CD4-positive, alpha-beta T cell treated with Interleukin-17A for 1 hour (primary cell): ENCODE measurements around the gene CARS2.
"Not testable (repeated sequence)": the region's sequence is repeated elsewhere in the genome, so short reads cannot be mapped to it uniquely, and the experiment has no call there.

Source experiments
- DNase-seq: peaks from one replicate; pipeline ENCODE4 v3.0.0-alpha.2; 2020

The CARS2 gene

GRCh38 chr13:110636701-110637201 is 69.2 kb downstream of the CARS2 start:
- no peak for DNase-seq

DNA sequence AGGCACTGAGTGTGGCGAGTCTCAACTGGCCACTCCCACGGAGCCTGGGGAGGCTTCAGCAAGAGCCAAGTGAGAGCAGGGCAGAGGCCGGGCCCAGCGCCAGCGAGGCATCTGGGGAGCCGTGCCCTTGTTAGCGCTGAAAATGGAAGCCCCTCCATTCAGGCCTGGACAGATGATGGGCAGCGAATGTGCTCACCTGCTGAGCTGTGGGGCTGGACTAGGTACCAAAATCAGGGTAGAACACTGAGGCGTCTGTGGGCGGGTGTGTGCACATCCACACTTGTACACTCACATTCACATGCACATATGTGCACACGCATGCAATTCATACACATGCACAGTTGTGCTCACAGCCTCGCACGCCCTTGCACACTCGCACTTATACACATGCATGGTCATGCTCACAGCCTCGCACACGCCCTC is 69.9 kb downstream of the CARS2 start:
- DNase-seq = no peak

GRCh38 chr13:110635405-110636002 is 70.4 kb downstream of the CARS2 start:
- DNase-seq = no peak

DNA sequence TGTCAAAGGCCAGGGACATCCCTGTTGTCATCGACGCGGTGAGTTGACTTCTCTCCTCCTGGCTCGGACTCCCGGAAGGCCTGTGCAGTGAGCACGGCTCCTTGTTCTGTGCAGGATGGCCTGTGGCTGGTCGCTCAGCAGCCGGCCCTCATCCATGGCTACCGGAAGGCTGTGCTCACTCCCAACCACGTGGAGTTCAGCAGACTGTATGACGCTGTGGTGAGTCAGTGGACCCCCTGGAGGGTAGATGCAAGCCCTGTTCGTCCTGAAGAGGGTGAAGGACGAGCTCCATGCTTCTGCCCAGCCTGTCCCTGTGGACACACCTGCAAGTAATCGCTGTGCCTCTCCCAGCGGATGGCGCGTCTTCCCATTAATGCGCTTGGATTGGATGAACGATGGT is 71.4 kb downstream of the CARS2 start:
- DNase-seq = no peak

DNA sequence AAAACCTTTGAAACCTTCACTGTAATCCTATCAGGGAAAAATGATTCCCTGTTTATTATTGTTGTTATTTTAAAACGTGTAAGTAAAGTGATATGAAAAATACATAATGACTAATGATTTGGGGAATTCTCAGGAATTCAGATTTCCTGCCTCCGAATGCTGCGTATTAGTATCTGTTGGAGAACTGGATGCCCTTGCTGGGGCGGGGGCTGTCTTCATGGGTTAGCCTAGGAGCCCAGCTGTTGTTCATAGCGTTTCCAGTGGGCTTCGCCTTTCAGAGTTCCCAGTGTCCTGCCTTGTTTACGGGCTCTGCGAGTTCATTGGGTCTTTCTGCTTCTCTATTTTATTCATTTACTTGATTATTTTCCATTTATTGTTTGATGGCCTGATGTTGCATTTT is 72.1 kb downstream of the CARS2 start:
- DNase-seq = no peak

GRCh38 chr13:110632255-110632654 is 73.7 kb downstream of the CARS2 start:
- DNase-seq = not testable (repeated sequence)

GRCh38 chr13:110630566-110631119 is 75.3 kb downstream of the CARS2 start:
- no peak for DNase-seq

- peak; percentile 34 for DNase-seq
Observed at GRCh38 chr13:110629735-110630134, 76.2 kb downstream of the CARS2 start.

- DNase-seq = no peak
Observed at GRCh38 chr13:110628952-110629701, 76.8 kb downstream of the CARS2 start.

DNA sequence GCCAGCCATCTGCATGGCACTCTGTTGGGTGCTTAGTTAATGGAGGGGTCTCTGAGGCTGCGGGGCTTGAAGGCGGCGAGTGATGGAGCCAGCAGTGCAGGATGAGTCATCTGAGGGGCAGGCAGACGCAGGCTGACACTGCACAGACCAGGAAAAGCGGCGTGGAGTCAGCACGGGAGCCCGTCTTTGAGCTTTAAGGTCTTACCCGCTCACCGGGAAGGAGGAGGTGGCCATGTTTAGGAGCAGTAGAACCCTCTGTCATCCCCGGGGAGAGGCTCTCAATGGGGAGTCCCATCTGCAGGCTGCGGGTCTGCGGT is 77.5 kb downstream of the CARS2 start:
- no peak for DNase-seq

- DNase-seq = no peak
Observed at GRCh38 chr13:110627761-110628476, 78.0 kb downstream of the CARS2 start.

DNA sequence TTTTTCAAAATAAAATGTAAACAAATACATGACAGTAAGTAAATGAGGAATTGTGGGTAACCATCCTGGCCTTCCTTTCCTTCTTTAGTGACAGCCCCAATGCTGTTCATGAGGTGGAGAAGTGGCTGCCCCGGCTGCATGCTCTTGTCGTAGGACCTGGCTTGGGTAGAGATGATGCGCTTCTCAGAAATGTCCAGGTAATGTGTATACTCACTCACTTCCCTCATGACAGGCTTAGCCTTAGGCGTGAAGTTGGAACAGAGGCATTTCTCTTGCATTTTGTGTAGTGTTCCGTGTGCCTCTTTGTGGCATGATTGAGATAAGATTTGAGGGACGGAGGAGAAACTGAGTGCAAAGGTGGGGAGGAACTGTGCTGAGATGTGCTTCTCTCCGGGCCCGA is 78.6 kb downstream of the CARS2 start:
- no peak for DNase-seq

- no peak for DNase-seq
Observed at GRCh38 chr13:110626521-110626920, 79.4 kb downstream of the CARS2 start.

DNA sequence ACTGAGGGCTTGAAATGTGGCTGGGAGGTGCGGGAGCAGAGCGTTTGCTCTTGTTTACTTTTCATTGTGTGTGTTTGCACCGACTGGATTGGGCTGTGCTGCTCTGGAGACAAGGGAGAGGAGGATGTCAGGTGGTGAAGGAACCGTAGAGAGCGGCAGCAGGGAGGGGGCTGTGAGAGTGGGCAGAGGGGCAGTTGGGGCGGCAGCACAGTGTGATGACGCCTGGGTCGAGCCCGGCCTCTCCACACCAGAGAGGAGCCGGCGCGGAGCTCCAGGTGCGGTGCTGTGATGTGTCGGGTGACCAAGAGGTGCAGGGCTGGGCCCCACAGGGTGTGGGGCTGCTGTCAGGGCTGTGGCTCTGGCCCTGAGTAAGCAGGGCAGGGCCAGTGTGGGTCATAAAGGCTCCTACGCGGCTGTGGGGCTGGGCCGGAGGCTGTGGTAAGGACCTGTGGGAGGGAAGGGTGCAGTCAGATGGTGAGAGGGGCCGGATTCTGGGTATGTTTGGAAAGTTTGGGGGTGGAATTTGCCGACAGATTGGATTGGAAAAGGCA is 80.1 kb downstream of the CARS2 start:
- DNase-seq = no peak

- DNase-seq = no peak
Observed at GRCh38 chr13:110624766-110625756, 80.9 kb downstream of the CARS2 start.

- DNase-seq = no peak
Observed at GRCh38 chr13:110620596-110620995, 85.3 kb downstream of the CARS2 start.

DNA sequence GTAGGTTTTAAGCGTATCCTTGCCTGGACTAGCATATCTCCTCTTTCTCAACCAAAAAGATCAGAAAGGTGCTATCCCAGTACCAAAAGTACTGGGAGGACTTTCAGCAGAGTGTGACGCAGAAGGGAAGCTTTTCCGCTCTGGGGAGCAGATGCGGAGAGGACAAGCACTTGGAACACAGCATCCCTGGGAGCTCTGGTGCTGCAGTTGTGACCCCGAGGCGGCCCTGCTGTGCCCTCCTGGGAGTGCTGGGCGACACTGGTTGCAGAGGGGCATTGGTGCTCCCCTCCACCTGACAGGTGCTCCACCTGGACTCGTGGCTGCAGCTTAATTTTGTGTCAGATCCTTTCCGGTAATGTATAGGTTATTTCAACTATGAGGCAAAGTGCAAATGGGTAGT is 87.1 kb downstream of the CARS2 start:
- DNase-seq = no peak

- DNase-seq = no peak
Observed at GRCh38 chr13:110618167-110618566, 87.7 kb downstream of the CARS2 start.

GRCh38 chr13:110617321-110618072 is 88.4 kb downstream of the CARS2 start:
- no peak for DNase-seq

GRCh38 chr13:110616103-110617101 is 89.5 kb downstream of the CARS2 start:
- peak; percentile 43 for DNase-seq
